H9 (cell line): ENCODE measurements around the gene LARP4B. TPM values are rescaled to one million over a fixed set of nuclear protein-coding genes. Genes with fewer than 3 reads are reported as not detected.
A peak's percentile ranks its signal among the peaks of the same experiment; 100 is the strongest.

Experiments used
- DNase-seq: peaks from one replicate; pipeline ENCODE4 v3.0.0-alpha.2; 2017
- H2AFZ ChIP-seq: one replicate; pipeline ENCODE4 v1.6.1; 2013; ENCODE audit warnings: mild to moderate bottlenecking, low read length, control low read depth, moderate library complexity
- H2AK5ac ChIP-seq: 2 replicates; pipeline ENCODE4 v1.6.1; 2013; ENCODE audit warnings: low read length, control low read depth, mixed read lengths; ENCODE audit not compliant: insufficient read length
- H2BK120ac ChIP-seq: one replicate; pipeline ENCODE4 v1.6.1; 2013; ENCODE audit warnings: low read depth, mild to moderate bottlenecking, low read length, control low read depth, inconsistent platforms; ENCODE audit not compliant: poor library complexity, severe bottlenecking
- H2BK12ac ChIP-seq: 2 replicates; pipeline ENCODE4 v1.6.1; 2013; ENCODE audit warnings: low read length, control low read depth, mixed read lengths, low read depth; ENCODE audit not compliant: insufficient read length
- H2BK15ac ChIP-seq: 2 replicates; pipeline ENCODE4 v1.6.1; 2013; ENCODE audit warnings: low read depth, low read length, control low read depth
- H2BK20ac ChIP-seq: one replicate; pipeline ENCODE4 v1.6.1; 2013; ENCODE audit warnings: low read depth, mild to moderate bottlenecking, low read length, control low read depth, inconsistent platforms; ENCODE audit not compliant: poor library complexity, severe bottlenecking
- H2BK5ac ChIP-seq: 2 replicates; pipeline ENCODE4 v1.6.1; 2013; ENCODE audit warnings: low read length, control low read depth, mixed read lengths; ENCODE audit not compliant: insufficient read length
- H3K14ac ChIP-seq: 2 replicates; pipeline ENCODE4 v1.6.1; 2013; ENCODE audit warnings: low read length, control low read depth; ENCODE audit not compliant: insufficient read depth
- H3K18ac ChIP-seq: 2 replicates; pipeline ENCODE4 v1.6.1; 2013; ENCODE audit warnings: low read depth, mild to moderate bottlenecking, mixed read lengths, low read length, control low read depth; ENCODE audit not compliant: insufficient read length
- H3K23ac ChIP-seq: 2 replicates; pipeline ENCODE4 v1.6.1; 2013; ENCODE audit warnings: low read length, control low read depth, mixed read lengths, low read depth; ENCODE audit not compliant: insufficient read length
- H3K23me2 ChIP-seq: 2 replicates; pipeline ENCODE4 v1.6.1; 2013; ENCODE audit warnings: low read depth, mild to moderate bottlenecking, mixed read lengths, low read length, control low read depth; ENCODE audit not compliant: insufficient read length, poor library complexity, severe bottlenecking
- H3K27ac ChIP-seq: 2 replicates; pipeline ENCODE4 v1.5.1; 2013; ENCODE audit warnings: low read length, control low read depth, mixed read lengths, low read depth; ENCODE audit not compliant: insufficient read length
- H3K27me3 ChIP-seq: 2 replicates; pipeline ENCODE4 v1.6.1; 2013; ENCODE audit warnings: low read length, control low read depth, inconsistent platforms; ENCODE audit not compliant: insufficient read depth
- H3K4ac ChIP-seq: 2 replicates; pipeline ENCODE4 v1.6.1; 2013; ENCODE audit warnings: low read depth, mild to moderate bottlenecking, control low read depth, inconsistent platforms, low read length, moderate library complexity
- H3K4me1 ChIP-seq: 2 replicates; pipeline ENCODE4 v1.6.1; 2013; ENCODE audit warnings: low read length, control low read depth, inconsistent platforms; ENCODE audit not compliant: insufficient read depth
- H3K4me2 ChIP-seq: 2 replicates; pipeline ENCODE4 v1.6.1; 2013; ENCODE audit warnings: low read length, control low read depth, mixed read lengths; ENCODE audit not compliant: insufficient read length, insufficient read depth
- H3K56ac ChIP-seq: 2 replicates; pipeline ENCODE4 v1.6.1; 2013; ENCODE audit warnings: low read depth, mild to moderate bottlenecking, mixed read lengths, low read length, control low read depth; ENCODE audit not compliant: insufficient read length
- H3K79me1 ChIP-seq: 2 replicates; pipeline ENCODE4 v1.6.1; 2013; ENCODE audit warnings: low read depth, mild to moderate bottlenecking, moderate library complexity, low read length, control low read depth, inconsistent platforms; ENCODE audit not compliant: insufficient read depth, poor library complexity, severe bottlenecking
- H3K79me2 ChIP-seq: 2 replicates; pipeline ENCODE4 v1.6.1; 2013; ENCODE audit warnings: low read length, control low read depth, inconsistent platforms; ENCODE audit not compliant: insufficient read depth
- H3K9ac ChIP-seq: 2 replicates; pipeline ENCODE4 v1.6.1; 2013; ENCODE audit warnings: low read length, control low read depth, mixed read lengths; ENCODE audit not compliant: insufficient read length; ENCODE audit errors: extremely low read depth
- H3K9me3 ChIP-seq: one replicate; pipeline ENCODE4 v1.6.1; 2013; ENCODE audit warnings: low read depth, low read length, inconsistent platforms; ENCODE audit not compliant: control insufficient read depth
- H3T11ph ChIP-seq: one replicate; pipeline ENCODE4 v1.6.1; 2013; ENCODE audit warnings: mild to moderate bottlenecking, low read length, control low read depth, inconsistent platforms
- H4K20me1 ChIP-seq: one replicate; pipeline ENCODE4 v1.6.1; 2013; ENCODE audit not compliant: control insufficient read depth, insufficient read length, insufficient read depth
- H4K5ac ChIP-seq: 2 replicates; pipeline ENCODE4 v1.6.1; 2013; ENCODE audit warnings: low read depth, mild to moderate bottlenecking, mixed read lengths, low read length, control low read depth; ENCODE audit not compliant: insufficient read length
- H4K8ac ChIP-seq: replicated peaks from 2 replicates; pipeline ENCODE4 v1.6.1; 2013; ENCODE audit warnings: low read length, control low read depth, mixed read lengths, low read depth; ENCODE audit not compliant: insufficient read length
- H4K91ac ChIP-seq: 2 replicates; pipeline ENCODE4 v1.6.1; 2013; ENCODE audit warnings: low read depth, mild to moderate bottlenecking, moderate library complexity, mixed read lengths, low read length, control low read depth; ENCODE audit not compliant: insufficient read length
- H3K27ac Mint-ChIP-seq, 3 experiments: 2 replicates in 2 of 3; 3 replicates in 1 of 3; pipeline ENCODE4 v1.8.0; 2020 to 2021; ENCODE audit warnings: mixed read lengths in 3 of 3, mild to moderate bottlenecking in 1 of 3, moderate library complexity in 1 of 3
- H3K27me3 Mint-ChIP-seq: 2 replicates; pipeline ENCODE4 v1.8.0; 2021; ENCODE audit warnings: low read depth, mild to moderate bottlenecking, moderate library complexity, mixed read lengths
- H3K36me3 Mint-ChIP-seq, 3 experiments: 2 replicates in 2 of 3; 3 replicates in 1 of 3; pipeline ENCODE4 v1.8.0; 2020 to 2021; ENCODE audit warnings: low read depth in 3 of 3, mixed read lengths in 3 of 3; ENCODE audit not compliant: insufficient read depth in 1 of 3
- H3K4me1 Mint-ChIP-seq, 2 experiments: 2 replicates each; pipeline ENCODE4 v1.8.0; 2020; ENCODE audit warnings: mixed read lengths in 2 of 2
- H3K4me3 Mint-ChIP-seq, 2 experiments: 2 replicates in 1 of 2; 3 replicates in 1 of 2; pipeline ENCODE4 v1.8.0; 2020 to 2021; ENCODE audit warnings: mild to moderate bottlenecking in 2 of 2, mixed read lengths in 2 of 2, moderate library complexity in 1 of 2
- H3K9me3 Mint-ChIP-seq, 2 experiments: 2 replicates in 1 of 2; 3 replicates in 1 of 2; pipeline ENCODE4 v1.8.0; 2020; ENCODE audit warnings: mild to moderate bottlenecking in 2 of 2, mixed read lengths in 2 of 2, moderate library complexity in 1 of 2
- WGBS: extraction: QIAGEN DNeasy Blood & Tissue Kit; methylation state at CpG from one replicate; pipeline ENCODE4 v1.1.7; 2013; ENCODE audit warnings: missing lambda C conversion rate, low lambda C conversion rate, mixed read lengths; ENCODE audit not compliant: insufficient read length; ENCODE audit errors: extremely low coverage; 5-methylcytosine and 5-hydroxymethylcytosine counted together
- total RNA-seq: library from RNA; stranded (reverse); gene quantifications from 2 replicates; pipeline ENCODE4 v1.2.1, GENCODE V29; 2021
- TF ChIP-seq, protein P1 (sequence below): fragments of 200-600 bp; sonication (generic); conservative IDR thresholded peaks from 3 replicates; pipeline ENCODE4 v1.8.0; 2021; ENCODE audit warnings: antibody characterized with exemption, mild to moderate bottlenecking

LARP4B gene
- total RNA-seq, 1 experiment from 2014 or later: 88.9 TPM

DNA sequence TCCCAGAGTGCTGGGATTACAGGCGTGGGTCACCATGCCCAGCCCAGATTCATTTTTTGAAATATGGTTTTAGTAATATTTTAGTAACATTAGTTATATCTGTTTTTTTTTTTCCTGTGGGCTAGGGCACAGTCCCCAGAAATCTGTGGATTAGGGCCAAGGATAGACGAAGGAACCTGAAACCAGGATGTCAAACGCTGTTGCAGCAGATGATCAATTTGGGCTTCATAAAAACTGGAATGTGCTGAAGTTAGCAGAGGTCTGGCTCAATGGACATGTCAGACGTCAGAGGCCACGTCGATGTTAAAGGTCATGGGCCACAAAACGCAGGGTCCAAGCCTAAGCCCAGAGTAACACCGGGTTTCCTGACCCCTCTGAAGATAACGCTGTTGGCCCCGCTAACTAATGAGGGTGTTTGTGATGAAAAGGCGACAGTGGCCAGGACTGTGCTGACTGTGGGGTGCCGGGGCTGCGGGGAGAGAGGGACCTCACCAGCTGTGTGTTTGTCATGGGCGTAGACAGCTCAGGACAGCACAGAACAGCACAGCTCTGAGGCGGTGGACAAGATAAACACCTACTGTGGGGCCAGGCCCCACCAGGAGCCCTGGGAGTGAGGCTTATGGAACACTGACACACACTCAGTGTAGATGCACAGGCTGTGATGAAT lies 32.9 kb upstream of the LARP4B start:
- peaks cover 10 to 11% of the 10 kb centered on the region in 2 experiments for H3K4me1 Mint-ChIP-seq
- H2AFZ ChIP-seq: no peak overlapping the region
- peaks cover 0 to 2% (median 0%) of the 10 kb centered on the region in 3 experiments; a peak in 2 of 7 replicates for H3K36me3 Mint-ChIP-seq
- no peak overlapping the region for H2BK20ac ChIP-seq
- H4K20me1 ChIP-seq: no peaks in the 10 kb centered on the region
- WGBS: no CpG with 5 or more reads among the region's 15 CpGs
- H4K5ac ChIP-seq: no peak overlapping the region
- TF ChIP-seq, protein P1, sequence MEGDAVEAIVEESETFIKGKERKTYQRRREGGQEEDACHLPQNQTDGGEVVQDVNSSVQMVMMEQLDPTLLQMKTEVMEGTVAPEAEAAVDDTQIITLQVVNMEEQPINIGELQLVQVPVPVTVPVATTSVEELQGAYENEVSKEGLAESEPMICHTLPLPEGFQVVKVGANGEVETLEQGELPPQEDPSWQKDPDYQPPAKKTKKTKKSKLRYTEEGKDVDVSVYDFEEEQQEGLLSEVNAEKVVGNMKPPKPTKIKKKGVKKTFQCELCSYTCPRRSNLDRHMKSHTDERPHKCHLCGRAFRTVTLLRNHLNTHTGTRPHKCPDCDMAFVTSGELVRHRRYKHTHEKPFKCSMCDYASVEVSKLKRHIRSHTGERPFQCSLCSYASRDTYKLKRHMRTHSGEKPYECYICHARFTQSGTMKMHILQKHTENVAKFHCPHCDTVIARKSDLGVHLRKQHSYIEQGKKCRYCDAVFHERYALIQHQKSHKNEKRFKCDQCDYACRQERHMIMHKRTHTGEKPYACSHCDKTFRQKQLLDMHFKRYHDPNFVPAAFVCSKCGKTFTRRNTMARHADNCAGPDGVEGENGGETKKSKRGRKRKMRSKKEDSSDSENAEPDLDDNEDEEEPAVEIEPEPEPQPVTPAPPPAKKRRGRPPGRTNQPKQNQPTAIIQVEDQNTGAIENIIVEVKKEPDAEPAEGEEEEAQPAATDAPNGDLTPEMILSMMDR: no peak
- H3K4me2 ChIP-seq: no peak overlapping the region
- no peak overlapping the region for H2BK5ac ChIP-seq
- no peak overlapping the region for H2BK15ac ChIP-seq
- no peak overlapping the region for H3K4ac ChIP-seq
- H4K91ac ChIP-seq: no peak overlapping the region
- H3K9me3 Mint-ChIP-seq: peaks cover 0 to 5% of the 10 kb centered on the region in 2 experiments; a peak in 3 of 5 replicates
- no peaks in the 10 kb centered on the region for H3K4me1 ChIP-seq
- H3K27me3 Mint-ChIP-seq: peaks cover 5% of the 10 kb centered on the region
- no peak overlapping the region for H3K9ac ChIP-seq
- no peak overlapping the region for H3K14ac ChIP-seq
- H3K27ac ChIP-seq: no peak overlapping the region
- H4K8ac ChIP-seq: no peak overlapping the region
- H2BK120ac ChIP-seq: no peak overlapping the region
- H3K56ac ChIP-seq: no peak overlapping the region
- no peak overlapping the region for H2BK12ac ChIP-seq
- H3K9me3 ChIP-seq: no peaks in the 10 kb centered on the region
- DNase-seq: no peak
- H3T11ph ChIP-seq: no peak overlapping the region
- no peaks in the 10 kb centered on the region for H3K79me2 ChIP-seq
- H3K79me1 ChIP-seq: no peaks in the 10 kb centered on the region
- no peak overlapping the region for H3K4me3 Mint-ChIP-seq
- no peaks in the 10 kb centered on the region for H3K23me2 ChIP-seq
- peak overlapping the region in 1 of 3 experiments; percentile 18; a peak in 1 of 7 replicates for H3K27ac Mint-ChIP-seq
- H3K23ac ChIP-seq: no peak overlapping the region
- no peak overlapping the region for H2AK5ac ChIP-seq
- no peak overlapping the region for H3K18ac ChIP-seq
- no peaks in the 10 kb centered on the region for H3K27me3 ChIP-seq
